Endothelial cell (in vitro differentiated cells): ENCODE data around the gene ARHGAP6. TPM values are rescaled to one million over a fixed set of nuclear protein-coding genes. Genes with fewer than 3 reads are reported as not detected.

Experiments used
- DNase-seq: peaks from one replicate; pipeline ENCODE4 v3.0.0; 2021; ENCODE audit warnings: low spot score
- H3K27ac Mint-ChIP-seq: one replicate; pipeline ENCODE4 v1.8.0; 2021; ENCODE audit warnings: mixed read lengths, inconsistent platforms; ENCODE audit not compliant: unreplicated experiment
- H3K27me3 Mint-ChIP-seq: one replicate; pipeline ENCODE4 v1.8.0; 2021; ENCODE audit warnings: mild to moderate bottlenecking, moderate library complexity, mixed read lengths, inconsistent platforms; ENCODE audit not compliant: unreplicated experiment
- H3K36me3 Mint-ChIP-seq: one replicate; pipeline ENCODE4 v1.8.0; 2021; ENCODE audit warnings: mild to moderate bottlenecking, low read depth, mixed read lengths, inconsistent platforms; ENCODE audit not compliant: unreplicated experiment
- H3K4me1 Mint-ChIP-seq: one replicate; pipeline ENCODE4 v1.8.0; 2021; ENCODE audit warnings: mild to moderate bottlenecking, mixed read lengths, inconsistent platforms; ENCODE audit not compliant: unreplicated experiment
- H3K4me3 Mint-ChIP-seq: one replicate; pipeline ENCODE4 v1.8.0; 2021; ENCODE audit warnings: mild to moderate bottlenecking, mixed read lengths, inconsistent platforms; ENCODE audit not compliant: unreplicated experiment
- H3K9me3 Mint-ChIP-seq: one replicate; pipeline ENCODE4 v1.8.0; 2021; ENCODE audit warnings: mixed read lengths, inconsistent platforms; ENCODE audit not compliant: unreplicated experiment
- CTCF ChIP-seq: fragments of 200-600 bp; sonication (generic); IDR thresholded peaks from one replicate; pipeline ENCODE4 v1.5.0; 2021; ENCODE audit warnings: antibody characterized with exemption; ENCODE audit not compliant: unreplicated experiment
- total RNA-seq: library from RNA; stranded (reverse); fragmentation: NEBNext Ultra II Directional; extraction: Animal tissue kit (Norgen Biotek cat#: 25700); gene quantifications from one replicate; pipeline ENCODE4 v1.2.1, GENCODE V29; 2021; ENCODE audit not compliant: unreplicated experiment

ARHGAP6 gene
- total RNA-seq, 1 donor from 2014 or later, result 4.1 TPM

- H3K4me3 Mint-ChIP-seq, result no peak overlapping the region
- no peak for DNase-seq
- TF ChIP-seq CTCF, result no peak
- H3K27ac Mint-ChIP-seq, result no peak overlapping the region
- no peaks in the 10 kb centered on the region for H3K4me1 Mint-ChIP-seq
- no peaks in the 10 kb centered on the region for H3K9me3 Mint-ChIP-seq
- no peaks in the 10 kb centered on the region for H3K36me3 Mint-ChIP-seq
- no peaks in the 10 kb centered on the region for H3K27me3 Mint-ChIP-seq
These were observed 360.1 kb downstream of the ARHGAP6 start for GRCh38 chrX:11305641-11306040.

- Mint-ChIP-seq H3K4me1 (no peaks in the 10 kb centered on the region), H3K9me3 (no peaks in the 10 kb centered on the region), H3K27ac (no peak overlapping the region), H3K36me3 (no peaks in the 10 kb centered on the region), H3K27me3 (no peaks in the 10 kb centered on the region), H3K4me3 (no peak overlapping the region)
- no peak for TF ChIP-seq CTCF
- DNase-seq, result no peak
These were observed 360.9 kb downstream of the ARHGAP6 start for GRCh38 chrX:11304829-11305228.

- H3K27ac Mint-ChIP-seq, result no peak overlapping the region
- no peak for DNase-seq
- no peak overlapping the region for H3K4me3 Mint-ChIP-seq
- H3K36me3 Mint-ChIP-seq, result no peaks in the 10 kb centered on the region
- H3K9me3 Mint-ChIP-seq, result no peaks in the 10 kb centered on the region
- no peaks in the 10 kb centered on the region for H3K4me1 Mint-ChIP-seq
- TF ChIP-seq CTCF, result no peak
- H3K27me3 Mint-ChIP-seq, result no peaks in the 10 kb centered on the region
These were observed 367.1 kb downstream of the ARHGAP6 start for GRCh38 chrX:11298600-11298999.

GRCh38 chrX:11296051-11296450, 369.7 kb downstream of the ARHGAP6 start:
- Mint-ChIP-seq H3K9me3 (no peaks in the 10 kb centered on the region), H3K27me3 (no peaks in the 10 kb centered on the region), H3K4me3 (no peak overlapping the region), H3K4me1 (no peaks in the 10 kb centered on the region), H3K27ac (no peak overlapping the region), H3K36me3 (no peaks in the 10 kb centered on the region)
- TF ChIP-seq CTCF, result no peak
- no peak for DNase-seq

GRCh38 chrX:11293113-11293512, 372.6 kb downstream of the ARHGAP6 start, which contains the start of gene AMELX:
Gene AMELX (plus strand): TSS chrX:11293413. CDS start chrX:11294789, 1,376 bp downstream.
- TF ChIP-seq CTCF, result no peak
- H3K27ac Mint-ChIP-seq, result no peak within 1 kb of the TSS
- no peaks in the 10 kb centered on the region for H3K36me3 Mint-ChIP-seq
- H3K27me3 Mint-ChIP-seq, result no peaks in the 10 kb centered on the region
- H3K4me1 Mint-ChIP-seq, result no peaks in the 10 kb centered on the region
- no peak for DNase-seq
- no peaks in the 10 kb centered on the region for H3K9me3 Mint-ChIP-seq
- H3K4me3 Mint-ChIP-seq, result no peak within 1 kb of the TSS
